C4-2B (cell line): ENCODE measurements around the gene HSD3B7.

Experiments
- H3K27ac ChIP-seq: fragments of 450-650 bp; 2 replicates; pipeline ENCODE4 v1.5.1; 2017
- ZFX ChIP-seq: fragments of 450-650 bp; IDR thresholded peaks from 2 replicates; pipeline ENCODE4 v1.6.1; 2017
- TF ChIP-seq, protein P1 (sequence below): fragments of 450-650 bp; conservative IDR thresholded peaks from 2 replicates; pipeline ENCODE4 v1.5.1; 2017; ENCODE audit warnings: mild to moderate bottlenecking

HSD3B7 gene

DNA sequence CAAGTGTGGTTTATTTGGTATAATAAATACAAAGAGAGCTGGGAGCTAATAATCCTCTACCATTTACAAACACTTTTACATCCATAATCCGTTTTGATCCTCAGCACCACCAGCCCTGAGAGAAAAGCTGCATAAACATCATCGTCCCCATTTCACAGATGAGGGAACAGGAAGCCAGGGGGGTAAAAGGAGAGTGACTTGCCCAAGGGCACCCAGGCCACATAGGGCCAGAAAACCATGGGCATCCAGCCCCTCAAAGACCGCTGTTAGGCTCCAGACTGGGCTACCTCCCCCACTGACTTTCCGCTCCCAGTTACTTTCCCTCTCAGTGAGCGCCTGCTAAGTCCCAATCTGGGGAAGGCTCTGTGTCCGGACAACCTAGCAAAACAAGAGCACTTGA, 18.7 kb downstream of the HSD3B7 start:
- no peak overlapping the region for H3K27ac ChIP-seq
- TF ChIP-seq, protein P1, sequence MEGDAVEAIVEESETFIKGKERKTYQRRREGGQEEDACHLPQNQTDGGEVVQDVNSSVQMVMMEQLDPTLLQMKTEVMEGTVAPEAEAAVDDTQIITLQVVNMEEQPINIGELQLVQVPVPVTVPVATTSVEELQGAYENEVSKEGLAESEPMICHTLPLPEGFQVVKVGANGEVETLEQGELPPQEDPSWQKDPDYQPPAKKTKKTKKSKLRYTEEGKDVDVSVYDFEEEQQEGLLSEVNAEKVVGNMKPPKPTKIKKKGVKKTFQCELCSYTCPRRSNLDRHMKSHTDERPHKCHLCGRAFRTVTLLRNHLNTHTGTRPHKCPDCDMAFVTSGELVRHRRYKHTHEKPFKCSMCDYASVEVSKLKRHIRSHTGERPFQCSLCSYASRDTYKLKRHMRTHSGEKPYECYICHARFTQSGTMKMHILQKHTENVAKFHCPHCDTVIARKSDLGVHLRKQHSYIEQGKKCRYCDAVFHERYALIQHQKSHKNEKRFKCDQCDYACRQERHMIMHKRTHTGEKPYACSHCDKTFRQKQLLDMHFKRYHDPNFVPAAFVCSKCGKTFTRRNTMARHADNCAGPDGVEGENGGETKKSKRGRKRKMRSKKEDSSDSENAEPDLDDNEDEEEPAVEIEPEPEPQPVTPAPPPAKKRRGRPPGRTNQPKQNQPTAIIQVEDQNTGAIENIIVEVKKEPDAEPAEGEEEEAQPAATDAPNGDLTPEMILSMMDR = no peak
- no peak for TF ChIP-seq ZFX

DNA sequence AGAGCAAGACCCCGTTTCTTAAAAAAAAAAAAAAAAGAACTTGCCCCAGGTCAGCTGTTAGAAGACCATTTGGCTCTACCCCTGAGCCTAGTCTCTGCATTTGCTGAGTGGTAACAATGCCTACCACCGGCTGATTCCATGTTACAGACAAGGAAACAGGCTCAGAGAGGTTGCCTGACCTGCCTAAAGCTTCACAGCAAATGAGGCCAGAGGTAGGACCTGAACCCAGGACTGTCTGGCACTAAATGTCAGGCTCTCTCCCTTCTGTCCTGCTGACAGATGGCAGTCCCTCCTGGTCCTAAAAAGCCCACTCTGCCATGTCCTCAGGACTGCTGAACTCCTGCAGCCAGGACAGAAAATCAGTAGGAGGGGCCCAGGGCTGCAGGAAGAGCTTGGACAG, 19.7 kb downstream of the HSD3B7 start:
- no peak for TF ChIP-seq ZFX
- TF ChIP-seq, protein P1 = no peak
- no peak overlapping the region for H3K27ac ChIP-seq

DNA sequence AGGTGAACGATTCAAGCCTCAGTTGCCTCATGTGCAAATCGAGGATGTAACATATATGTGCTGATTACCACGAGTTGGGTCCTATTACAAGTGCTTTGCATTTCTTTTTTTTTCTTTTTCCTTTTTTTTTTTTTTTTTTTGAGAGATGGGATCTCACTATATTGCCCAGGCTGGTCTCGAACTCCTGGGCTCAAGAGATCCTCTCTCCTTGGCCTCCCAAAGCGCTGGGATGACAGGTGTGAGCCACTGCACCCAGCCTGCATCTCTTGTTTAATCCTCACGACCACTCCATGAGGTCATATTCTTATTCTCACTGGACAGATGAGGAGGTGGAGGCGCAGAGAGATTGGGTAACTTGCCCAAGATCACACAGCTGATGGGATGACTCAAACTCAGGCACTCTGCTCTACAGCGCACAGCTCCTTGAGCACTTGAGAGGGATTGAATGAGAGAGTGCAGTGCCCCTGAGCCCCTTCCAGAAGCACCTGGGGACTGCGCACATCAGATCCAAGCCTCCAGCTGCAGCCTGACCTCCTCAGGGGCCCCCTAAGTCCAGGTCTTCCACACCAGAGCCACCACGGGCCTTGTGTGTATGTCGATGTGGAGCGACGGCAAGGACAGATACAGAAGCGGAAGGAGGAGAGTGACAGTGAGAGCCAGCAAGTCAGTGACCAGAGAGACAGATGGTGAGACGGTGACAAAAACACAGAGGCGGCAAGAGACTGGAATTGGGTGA, 20.5 kb downstream of the HSD3B7 start:
- H3K27ac ChIP-seq = no peak overlapping the region
- TF ChIP-seq ZFX = no peak
- TF ChIP-seq, protein P1 = no peak

DNA sequence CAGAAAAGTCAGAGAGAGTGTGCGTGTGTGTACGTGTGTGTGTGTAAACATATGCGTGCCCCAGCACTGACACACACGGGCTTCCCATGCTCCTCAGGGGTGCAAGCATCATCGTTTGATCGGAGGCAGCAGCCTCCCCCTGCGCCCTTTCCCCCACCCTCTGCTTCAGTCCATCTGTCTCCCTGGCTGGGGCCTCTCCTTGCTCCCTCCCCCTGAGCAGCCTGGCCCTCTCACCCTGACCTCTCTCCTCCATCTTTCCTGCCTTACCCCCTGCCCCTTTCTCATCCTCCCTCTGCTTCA, 21.0 kb downstream of the HSD3B7 start:
- no peak overlapping the region for H3K27ac ChIP-seq

DNA sequence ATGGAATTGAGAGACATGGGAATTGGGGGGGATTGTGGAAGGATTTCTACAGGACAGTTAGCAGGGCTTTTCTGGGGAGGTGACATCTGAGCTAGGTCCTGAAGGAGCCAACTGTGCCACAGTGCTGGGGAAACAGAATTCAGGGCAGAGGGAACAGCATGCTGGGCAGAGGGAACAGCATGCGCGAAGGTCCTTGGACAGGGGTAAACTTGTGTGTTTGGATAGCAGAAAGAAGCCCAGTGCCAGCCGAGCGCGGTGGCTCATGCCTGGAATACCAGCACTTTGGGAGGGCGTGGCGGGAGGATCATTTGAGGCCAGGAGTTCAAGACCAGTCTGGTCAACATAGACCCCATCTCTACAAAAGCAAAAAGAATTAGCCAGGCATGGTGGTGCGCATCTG, 21.6 kb downstream of the HSD3B7 start:
- H3K27ac ChIP-seq = no peak overlapping the region
- TF ChIP-seq ZFX = no peak
- TF ChIP-seq, protein P1 = no peak

More for the DNA sequence above, 21.0 kb downstream of the HSD3B7 start:
- TF ChIP-seq, protein P1 = no peak
- TF ChIP-seq ZFX = no peak

DNA sequence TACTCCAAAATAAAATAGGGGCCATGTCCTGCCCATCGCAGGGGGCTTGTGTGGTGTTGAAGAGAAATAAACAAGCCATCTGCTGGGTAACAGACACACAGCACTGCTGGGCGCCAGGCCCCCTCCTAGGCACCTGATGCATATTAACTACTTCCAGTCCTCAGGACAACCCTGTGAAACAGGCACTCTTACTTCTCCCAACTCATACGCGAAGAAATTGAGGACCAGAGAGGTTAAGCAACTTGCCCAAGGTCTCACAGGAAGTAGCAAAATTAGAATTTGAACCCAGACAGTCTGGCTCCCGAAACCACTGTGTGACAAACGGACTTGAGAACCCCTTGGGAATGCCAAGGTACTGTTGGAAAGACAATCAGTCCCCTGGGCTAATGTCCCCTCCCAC, 22.7 kb downstream of the HSD3B7 start:
- no peak overlapping the region for H3K27ac ChIP-seq
- no peak for TF ChIP-seq ZFX
- TF ChIP-seq, protein P1 = no peak

DNA sequence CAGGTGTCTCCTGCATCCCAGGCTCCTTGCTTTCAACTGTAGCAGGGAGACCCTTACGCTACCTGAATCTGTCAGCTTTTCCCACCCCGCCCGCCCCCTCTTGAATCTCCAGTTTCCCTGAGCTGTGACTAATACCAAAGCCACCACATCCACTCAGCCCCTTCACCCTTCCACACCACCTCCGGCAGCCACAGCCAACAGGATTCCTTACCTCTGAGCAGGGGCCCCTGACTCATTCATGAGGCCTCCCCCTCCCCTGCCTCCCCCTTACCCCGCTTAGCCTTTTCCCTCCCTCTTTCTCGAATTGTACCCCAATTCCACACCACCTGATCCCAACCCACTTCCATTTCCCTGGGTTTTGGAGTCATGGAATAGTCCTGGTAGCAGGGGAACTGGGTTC, 23.1 kb downstream of the HSD3B7 start:
- no peak overlapping the region for H3K27ac ChIP-seq
- TF ChIP-seq, protein P1 = no peak
- no peak for TF ChIP-seq ZFX
